HT1080 (cell line): ENCODE data around the gene PGM2. TPM values are rescaled to one million over a fixed set of nuclear protein-coding genes. Genes with fewer than 3 reads are reported as not detected.
"Not testable (repeated sequence)": the region's sequence is repeated elsewhere in the genome, so short reads cannot be mapped to it uniquely, and the experiment has no call there.

Source experiments
- DNase-seq: peaks from one replicate; pipeline ENCODE4 v3.0.0-alpha.2; 2015; ENCODE audit warnings: low read depth
- total RNA-seq: library from RNA; depleted of rRNA; stranded (reverse); fragments of >200 nt; shearing (Covaris generic); gene quantifications from 2 replicates; pipeline ENCODE4 v1.2.3, GENCODE V29; 2014

Gene PGM2
- total RNA-seq, 1 experiment from 2014 or later: 104 TPM

GRCh38 chr4:37816719-37817118, 9.8 kb upstream of the PGM2 start:
- no peak for DNase-seq

- DNase-seq: no peak
Observed at GRCh38 chr4:37818752-37819151, 7.7 kb upstream of the PGM2 start.

DNA sequence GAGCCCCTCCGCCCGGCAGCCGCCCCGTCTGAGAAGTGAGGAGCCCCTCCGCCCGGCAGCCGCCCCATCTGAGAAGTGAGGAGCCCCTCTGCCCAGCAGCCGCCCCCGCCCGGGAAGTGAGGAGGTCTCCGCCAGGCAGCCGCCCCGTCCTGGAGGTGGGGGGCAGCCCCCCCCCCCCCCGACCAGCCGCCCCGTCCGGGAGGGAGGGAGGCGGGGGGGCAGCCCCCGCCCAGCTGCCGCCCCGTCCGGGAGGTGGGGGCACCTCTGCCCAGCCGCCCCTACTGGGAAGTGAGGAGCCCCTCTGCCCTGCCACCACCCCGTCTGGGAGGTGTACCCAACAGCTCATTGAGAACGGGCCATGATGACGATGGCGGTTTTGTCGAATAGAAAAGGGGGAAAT, 6.0 kb upstream of the PGM2 start:
- DNase-seq: not testable (repeated sequence)

GRCh38 chr4:37821953-37822605, 4.4 kb upstream of the PGM2 start:
- no peak for DNase-seq

DNA sequence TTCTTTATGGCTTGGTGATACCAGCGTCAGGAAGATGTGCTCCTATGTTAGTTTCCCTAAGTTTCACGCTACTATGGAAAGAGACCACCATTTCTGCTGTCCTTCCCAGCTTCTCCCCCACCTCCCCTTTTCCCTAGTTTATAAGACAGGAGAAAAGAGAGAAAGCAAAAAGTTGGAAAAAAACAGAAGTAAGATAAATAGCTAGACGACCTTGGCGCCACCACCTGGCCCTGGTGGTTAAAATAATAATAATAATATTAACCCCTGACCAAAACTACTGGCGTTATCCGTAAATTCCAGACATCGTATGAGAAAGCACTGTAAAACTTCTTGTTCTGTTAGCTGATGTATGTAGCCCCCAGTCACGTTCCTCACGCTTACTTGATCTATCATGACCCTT, 985 bp upstream of the PGM2 start:
- not testable (repeated sequence) for DNase-seq

GRCh38 chr4:37825968-37826294, 555 bp upstream of the PGM2 start:
- no peak for DNase-seq

DNA sequence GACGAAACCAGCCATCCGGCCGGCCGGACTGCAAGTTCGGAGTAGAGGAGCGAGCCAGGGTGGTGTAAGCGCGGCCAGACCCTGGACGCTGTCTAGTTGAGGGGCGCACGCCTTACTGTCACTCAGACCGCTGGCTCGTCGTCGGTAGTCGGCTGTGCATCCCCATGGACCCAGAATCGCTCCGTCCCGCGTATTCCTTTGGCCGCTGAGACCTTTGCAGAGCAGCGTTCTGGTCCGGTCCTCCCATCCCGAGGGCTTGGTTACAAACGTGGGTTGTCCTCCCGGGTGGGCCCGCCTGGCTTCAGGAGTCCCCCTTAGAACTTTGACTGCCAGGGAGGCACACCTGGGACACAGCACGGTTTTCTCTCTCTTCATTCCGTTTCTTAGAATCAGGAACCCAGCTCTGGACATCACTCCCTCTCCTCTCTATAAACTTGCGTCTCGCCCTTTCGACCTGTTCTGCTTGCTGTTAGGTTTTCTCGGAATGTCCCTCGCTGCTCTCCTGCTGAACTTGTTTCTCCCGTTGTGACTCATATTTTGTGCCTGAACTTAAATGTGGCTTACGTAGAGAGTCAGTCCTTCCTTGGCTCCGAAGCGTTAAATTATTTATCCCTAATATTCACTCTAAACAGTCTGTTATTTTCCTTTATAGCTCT, 672 bp downstream of the PGM2 start:
- peak; percentile 37 for DNase-seq

DNA sequence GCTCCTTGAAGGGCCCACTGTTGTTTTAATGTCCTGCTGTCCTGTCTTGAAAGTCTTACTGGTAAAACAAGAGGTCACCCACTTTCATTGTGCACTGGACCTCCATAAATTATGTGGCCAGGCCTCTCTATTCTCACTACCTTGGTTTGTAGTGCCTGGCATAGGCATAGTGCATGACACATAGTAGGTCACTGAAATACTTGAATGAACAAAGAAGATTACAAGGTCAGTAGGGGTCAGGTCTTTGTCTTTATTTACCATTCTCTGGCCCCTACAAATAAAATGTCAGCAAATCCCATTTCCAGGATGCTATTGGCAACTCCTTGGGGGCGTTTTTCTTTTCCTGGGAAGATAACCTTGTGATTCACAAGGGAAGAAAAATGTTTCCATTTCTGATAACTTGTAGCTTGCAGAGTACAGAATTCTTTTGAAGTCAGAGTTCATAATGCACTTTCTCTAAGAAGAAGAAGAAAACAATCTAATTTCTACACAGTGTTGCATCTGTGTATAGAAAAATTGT, 1.4 kb downstream of the PGM2 start:
- DNase-seq: no peak

DNA sequence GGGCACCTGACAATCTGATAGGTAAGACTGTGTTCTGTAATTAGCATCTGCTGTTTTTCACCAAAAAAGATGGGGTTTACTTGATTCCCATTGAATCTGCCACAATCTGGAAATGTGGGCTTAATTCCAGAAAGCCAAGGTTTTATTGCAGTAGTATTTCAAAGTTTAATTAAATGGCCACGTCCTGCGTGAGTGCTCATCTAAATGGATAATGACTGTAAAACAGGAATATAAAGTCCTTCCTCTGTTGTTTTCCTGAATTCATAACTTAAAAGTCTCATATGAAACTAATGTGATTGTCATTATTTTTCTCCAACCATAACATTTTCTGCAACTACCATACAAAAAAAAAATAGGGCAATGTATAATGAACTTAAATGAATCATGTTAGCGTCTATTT, 2.4 kb downstream of the PGM2 start:
- no peak for DNase-seq

- DNase-seq: no peak
Observed at GRCh38 chr4:37830640-37831039, 4.2 kb downstream of the PGM2 start.

- no peak for DNase-seq
Observed at GRCh38 chr4:37835031-37835430, 8.5 kb downstream of the PGM2 start.

DNA sequence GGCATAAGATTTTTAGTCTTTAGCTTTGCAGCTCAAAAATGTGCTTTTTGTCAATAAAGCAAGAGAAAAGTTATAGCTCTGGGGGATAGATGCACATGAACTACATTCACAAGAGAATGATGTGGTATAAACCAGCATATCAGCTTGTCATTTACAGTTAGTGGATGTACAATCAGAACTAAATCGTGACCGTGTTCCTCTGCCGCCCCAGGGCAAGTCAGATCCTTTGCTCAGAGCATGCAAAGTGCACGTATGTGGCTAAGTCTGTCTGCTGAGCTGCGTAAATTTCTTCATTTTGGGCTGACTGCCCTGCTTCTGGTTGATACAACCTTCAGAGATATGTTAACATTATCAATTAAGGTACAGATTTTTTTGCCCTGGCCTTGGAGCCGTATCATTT, 9.3 kb downstream of the PGM2 start:
- no peak for DNase-seq

DNA sequence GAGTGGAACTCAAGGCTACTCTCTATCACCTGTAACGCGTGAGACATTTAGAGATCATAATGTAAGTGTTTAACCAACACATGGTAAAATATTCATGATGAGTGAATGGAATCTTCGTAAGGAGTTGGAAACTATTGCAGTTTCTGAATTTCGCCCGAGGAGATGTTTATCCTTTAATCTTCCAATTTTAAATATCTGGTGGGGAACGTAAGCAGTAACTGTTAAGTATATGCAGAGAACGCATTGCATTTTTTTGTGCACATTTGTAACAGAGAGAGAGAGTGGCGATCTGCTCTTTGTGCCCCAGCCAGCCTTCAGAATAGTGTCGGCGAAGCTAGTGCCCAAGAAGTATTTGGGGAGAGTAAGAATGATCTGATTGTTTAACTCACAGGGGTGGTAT, 9.8 kb downstream of the PGM2 start:
- DNase-seq: no peak

GRCh38 chr4:37836838-37837440, 10.5 kb downstream of the PGM2 start:
- DNase-seq: no peak

DNA sequence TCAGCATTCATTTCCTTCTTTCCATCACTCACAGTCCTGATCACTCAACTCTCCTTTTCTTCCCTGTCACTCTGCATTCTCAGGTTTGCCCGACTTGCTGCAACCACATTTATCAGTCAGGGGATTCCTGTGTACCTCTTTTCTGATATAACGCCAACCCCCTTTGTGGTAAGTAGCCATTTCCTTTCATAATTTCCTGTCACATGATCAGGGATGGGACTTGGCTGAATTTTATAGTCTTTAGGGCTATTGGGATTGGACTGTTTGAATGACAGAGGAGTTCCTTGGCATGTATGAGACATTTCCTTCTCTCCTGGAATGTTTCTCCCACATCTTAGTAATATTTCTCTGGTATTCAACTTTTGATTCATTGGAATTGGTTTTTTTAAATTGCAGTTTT, 11.0 kb downstream of the PGM2 start:
- peak; percentile 97 for DNase-seq

- DNase-seq: no peak
Observed at GRCh38 chr4:37839426-37839825, 12.9 kb downstream of the PGM2 start.

GRCh38 chr4:37844204-37844603, 17.7 kb downstream of the PGM2 start:
- DNase-seq: no peak

- DNase-seq: no peak
Observed at GRCh38 chr4:37845201-37845600, 18.7 kb downstream of the PGM2 start.

DNA sequence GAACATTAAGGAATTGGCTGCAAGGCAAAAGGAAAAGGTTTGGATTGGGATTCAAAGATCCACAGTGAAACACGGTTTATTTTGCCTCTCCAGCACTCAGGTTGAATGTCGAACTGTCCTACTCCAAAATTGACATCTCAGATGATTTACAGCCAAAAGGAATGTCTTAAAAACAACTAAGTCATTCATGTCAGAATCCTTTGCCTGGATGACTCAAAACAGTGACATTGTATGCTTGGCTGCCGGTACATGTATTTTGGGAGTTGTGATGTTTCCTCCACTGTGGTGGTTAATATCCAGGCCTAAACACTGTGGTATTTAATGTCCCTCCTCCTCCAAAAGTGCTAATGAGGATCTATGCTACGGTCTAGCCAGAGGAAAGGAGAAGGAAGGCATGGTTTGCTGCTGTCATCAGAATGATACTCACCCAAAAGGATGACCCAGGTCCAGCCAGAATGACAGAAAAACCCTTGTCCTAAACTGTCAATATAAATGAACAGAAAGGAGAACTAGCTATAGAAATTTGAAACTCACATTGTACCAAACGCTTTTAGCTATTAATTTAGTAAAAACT, 20.9 kb downstream of the PGM2 start:
- peak; percentile 31 for DNase-seq

DNA sequence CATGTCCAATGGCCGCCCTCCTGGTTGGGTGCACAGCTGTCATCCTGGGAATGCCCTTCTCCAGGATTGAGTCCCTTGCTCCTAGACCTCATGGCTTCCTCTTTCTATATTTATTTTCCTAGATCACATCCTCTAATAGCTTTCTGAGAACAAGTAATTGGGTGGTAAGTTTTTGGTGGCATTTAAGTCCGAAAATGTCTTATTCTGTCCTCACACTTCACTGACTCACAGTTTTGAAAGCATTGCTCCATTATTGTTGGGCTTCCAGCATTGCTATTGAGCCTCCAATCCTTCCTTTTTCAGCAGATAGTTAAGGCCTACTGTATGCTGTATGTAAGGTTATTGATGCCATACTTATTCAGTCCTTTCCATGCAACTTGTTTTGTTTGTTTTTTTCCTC, 25.9 kb downstream of the PGM2 start:
- no peak for DNase-seq

- no peak for DNase-seq
Observed at GRCh38 chr4:37858112-37858511, 31.6 kb downstream of the PGM2 start.

DNA sequence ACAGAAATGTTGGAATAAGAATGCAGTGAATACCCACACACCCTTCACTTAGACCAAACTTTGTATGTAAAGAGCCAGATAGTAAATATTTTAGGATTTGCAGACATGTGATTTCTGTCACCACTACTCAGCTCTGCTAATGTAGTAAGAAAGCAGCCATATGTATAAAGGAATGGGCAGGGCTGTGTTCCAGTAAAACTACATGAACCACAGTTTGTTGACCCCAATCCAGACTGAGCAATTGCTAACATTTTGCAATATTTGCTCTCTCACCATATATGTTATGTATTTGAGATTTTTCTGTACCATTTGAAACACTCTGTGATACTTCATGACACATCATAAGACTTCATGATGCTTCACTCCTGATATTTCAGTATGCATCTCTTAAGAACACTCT, 32.4 kb downstream of the PGM2 start:
- no peak for DNase-seq

DNA sequence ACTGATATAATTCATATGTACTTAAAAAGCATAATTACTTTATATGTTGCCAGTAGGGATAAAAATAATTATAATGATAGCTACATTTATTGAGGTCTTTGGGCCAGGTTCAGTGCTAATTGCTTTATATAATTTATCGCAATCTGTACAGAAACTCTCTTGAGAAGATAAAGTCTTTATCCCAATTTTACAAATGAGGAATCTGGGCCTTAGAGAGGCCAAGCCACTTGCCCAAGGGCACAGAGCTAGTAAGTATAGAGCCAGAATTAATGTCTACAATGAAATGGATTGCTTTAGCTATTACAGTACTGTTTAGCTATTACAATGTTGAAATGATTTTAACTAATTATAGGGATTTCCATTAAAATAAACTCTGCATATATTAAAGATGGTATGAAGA, 33.8 kb downstream of the PGM2 start:
- no peak for DNase-seq
